Suprapubic skin (tissue), 4 donors: ENCODE results near the gene KLF16. TPM values are rescaled to one million over a fixed set of nuclear protein-coding genes. Genes with fewer than 3 reads are reported as not detected.

ENCODE experiments used
- DNase-seq, 2 donors: peaks; one replicate each; pipeline ENCODE4 v3.0.0-alpha.2; 2019; ENCODE audit warnings: low spot score in 2 of 2
- H3K27ac ChIP-seq: fragments of 200-600 bp; sonication (generic); one replicate; pipeline ENCODE4 v1.5.1; 2019
- H3K27me3 ChIP-seq: fragments of 200-600 bp; sonication (generic); one replicate; pipeline ENCODE4 v1.5.1; 2019
- H3K36me3 ChIP-seq: fragments of 200-600 bp; sonication (generic); one replicate; pipeline ENCODE4 v1.5.1; 2019
- H3K4me1 ChIP-seq: fragments of 200-600 bp; sonication (generic); one replicate; pipeline ENCODE4 v1.5.1; 2019
- H3K4me3 ChIP-seq: fragments of 200-600 bp; sonication (generic); one replicate; pipeline ENCODE4 v1.5.1; 2019; ENCODE audit warnings: mild to moderate bottlenecking
- H3K9me3 ChIP-seq: fragments of 200-600 bp; sonication (generic); one replicate; pipeline ENCODE4 v1.5.1; 2019
- CTCF ChIP-seq, 2 donors: fragments of 200-600 bp in 1 of 2; fragments of 450-650 bp in 1 of 2; sonication (generic) in 1 of 2; IDR thresholded peaks; one replicate each; pipeline ENCODE4 v1.5.1; 2016 to 2019; ENCODE audit warnings: antibody characterized with exemption in 2 of 2, mild to moderate bottlenecking in 1 of 2, moderate library complexity in 1 of 2
- EP300 ChIP-seq: sonication (generic); formaldehyde crosslinking; IDR thresholded peaks from one replicate; pipeline ENCODE4 v1.6.1; 2017; ENCODE audit warnings: antibody characterized with exemption
- POLR2A ChIP-seq, 2 donors: fragments of 450-650 bp; IDR thresholded peaks; one replicate each; pipeline ENCODE4 v1.6.1; 2017; ENCODE audit warnings: antibody characterized with exemption in 2 of 2, mild to moderate bottlenecking in 2 of 2, moderate library complexity in 2 of 2
- POLR2AphosphoS5 ChIP-seq, 3 donors: sonication (generic); formaldehyde crosslinking; IDR thresholded peaks; one replicate each; pipeline ENCODE4 v1.6.1; 2017; ENCODE audit warnings: antibody characterized with exemption in 3 of 3
- WGBS: methylation state at CpG from one replicate; pipeline ENCODE4 v1.1.5; 2018; 5-methylcytosine and 5-hydroxymethylcytosine counted together
- total RNA-seq, 4 donors: library from RNA; depleted of rRNA; stranded (reverse); fragments of >200 nt; gene quantifications; one replicate each; pipeline ENCODE4 v1.1.0, GENCODE V29; 2016

KLF16 gene
- total RNA-seq, 4 donors from 2014 or later: 12.1 to 30.8 (median 20.9) TPM

GRCh38 chr19:1865172-1866010 is 2.0 kb upstream of the KLF16 start:
- H3K36me3 ChIP-seq: no peaks in the 10 kb centered on the region
- 85% methylated on average over 16 of the region's 17 CpGs for WGBS
- H3K27ac ChIP-seq: peak overlapping the region; percentile 93
- H3K9me3 ChIP-seq: no peaks in the 10 kb centered on the region
- H3K27me3 ChIP-seq: no peaks in the 10 kb centered on the region
- TF ChIP-seq CTCF (IDR thresholded peaks at IDR 0.05) (no peak), POLR2AphosphoS5 (IDR thresholded peaks at IDR 0.05) (no peak), POLR2A (IDR thresholded peaks at IDR 0.05) (no peak), EP300 (no peak)
- DNase-seq: peak in 1 of 2 donors; percentile 71
- peaks cover 35% of the 10 kb centered on the region for H3K4me1 ChIP-seq
- H3K4me3 ChIP-seq: peak overlapping the region; percentile 91

- TF ChIP-seq CTCF (IDR thresholded peaks at IDR 0.05) (peak; percentile 57 to 81), EP300 (no peak), POLR2A (IDR thresholded peaks at IDR 0.05) (no peak), POLR2AphosphoS5 (IDR thresholded peaks at IDR 0.05) (no peak)
- Histone ChIP-seq H3K27me3 (no peaks in the 10 kb centered on the region), H3K4me1 (peaks cover 42% of the 10 kb centered on the region), H3K9me3 (no peaks in the 10 kb centered on the region), H3K4me3 (peak overlapping the region; percentile 91), H3K27ac (peak overlapping the region; percentile 93), H3K36me3 (no peaks in the 10 kb centered on the region)
- WGBS: 0% methylated on average over 18 of the region's 52 CpGs
- peak in 1 of 2 donors; percentile 84 for DNase-seq
These were observed 1.2 kb upstream of the KLF16 start for GRCh38 chr19:1864480-1865171.

GRCh38 chr19:1863638-1864479 is 480 bp upstream of the KLF16 start:
- H3K36me3 ChIP-seq: no peaks in the 10 kb centered on the region
- H3K4me3 ChIP-seq: peak overlapping the region; percentile 91
- peak overlapping the region; percentile 93 for H3K27ac ChIP-seq
- H3K9me3 ChIP-seq: no peaks in the 10 kb centered on the region
- peak in 1 of 2 donors; percentile 94 for DNase-seq
- TF ChIP-seq POLR2AphosphoS5 (IDR thresholded peaks at IDR 0.05): peak in 2 of 3 donors; percentile 9 to 26
- TF ChIP-seq EP300: no peak
- peak in 1 of 2 donors; percentile 23 for TF ChIP-seq POLR2A (IDR thresholded peaks at IDR 0.05)
- peaks cover 50% of the 10 kb centered on the region for H3K4me1 ChIP-seq
- WGBS: 5% methylated on average over 4 of the region's 115 CpGs
- H3K27me3 ChIP-seq: no peaks in the 10 kb centered on the region

- 1% methylated on average over 62 of the region's 109 CpGs for WGBS
- peak overlapping the region; percentile 75 for H3K27ac ChIP-seq
These were observed 703 bp downstream of the KLF16 start for GRCh38 chr19:1862424-1863327.

More at GRCh38 chr19:1862424-1863327, 703 bp downstream of the KLF16 start:
- peak in 1 of 2 donors; percentile 79 for DNase-seq
- peaks cover 62% of the 10 kb centered on the region for H3K4me1 ChIP-seq
- TF ChIP-seq POLR2AphosphoS5 (IDR thresholded peaks at IDR 0.05) (no peak), POLR2A (IDR thresholded peaks at IDR 0.05) (no peak), CTCF (IDR thresholded peaks at IDR 0.05) (no peak), EP300 (no peak)
- H3K27me3 ChIP-seq: no peaks in the 10 kb centered on the region
- peak overlapping the region; percentile 91 for H3K4me3 ChIP-seq
- H3K9me3 ChIP-seq: no peaks in the 10 kb centered on the region
- no peaks in the 10 kb centered on the region for H3K36me3 ChIP-seq
